Muscle of leg (tissue), 11 donors: ENCODE data around the gene SEMA4D. TPM values are rescaled to one million over a fixed set of nuclear protein-coding genes. Genes with fewer than 3 reads are reported as not detected.
A peak's percentile ranks its signal among the peaks of the same experiment; 100 is the strongest.

Source experiments
- DNase-seq: peaks from one replicate; pipeline ENCODE4 v3.0.0; 2013
- H3K27ac ChIP-seq: one replicate; pipeline ENCODE4 v1.5.1; 2013; ENCODE audit warnings: mild to moderate bottlenecking, low read length, control low read depth
- H3K27me3 ChIP-seq: one replicate; pipeline ENCODE4 v1.6.1; 2013; ENCODE audit warnings: low read length; ENCODE audit not compliant: control insufficient read depth, insufficient read depth
- H3K36me3 ChIP-seq: one replicate; pipeline ENCODE4 v1.6.1; 2013; ENCODE audit warnings: low read length; ENCODE audit not compliant: control insufficient read depth, insufficient read depth
- H3K4me1 ChIP-seq: one replicate; pipeline ENCODE4 v1.6.1; 2013; ENCODE audit warnings: low read length; ENCODE audit not compliant: control insufficient read depth, insufficient read depth
- H3K4me3 ChIP-seq: one replicate; pipeline ENCODE4 v1.5.1; 2013; ENCODE audit warnings: low read length, control low read depth
- H3K9me3 ChIP-seq: replicated peaks from 2 replicates; pipeline ENCODE4 v1.6.1; 2013; ENCODE audit warnings: low read depth, low read length; ENCODE audit not compliant: control insufficient read depth
- WGBS: methylation state at CpG from one replicate; pipeline ENCODE4 v1.1.5; 2013; ENCODE audit warnings: missing lambda C conversion rate; ENCODE audit not compliant: insufficient coverage; 5-methylcytosine and 5-hydroxymethylcytosine counted together
- polyA plus RNA-seq, 8 donors: library from polyadenylated mRNA; unstranded; fragments of 120-200 nt; gene quantifications; one replicate each; pipeline versions ENCODE4 v1.2.1 to v1.2.3, GENCODE V29; 2013; ENCODE audit warnings: inconsistent platforms in 1 of 8, low replicate concordance in 1 of 8; ENCODE audit not compliant: insufficient read length in 8 of 8, insufficient read depth in 1 of 8
- total RNA-seq: library from RNA; stranded (reverse); fragments of 120-200 nt; gene quantifications from one replicate; pipeline ENCODE4 v1.2.4, GENCODE V29; 2013

The SEMA4D gene
- total and polyA plus RNA-seq, 9 donors: 12.4 to 25.3 (median 17.2) TPM

- no peak overlapping the region for H3K27ac ChIP-seq
- H3K9me3 ChIP-seq: no peaks in the 10 kb centered on the region
- no CpG with 5 or more reads among the region's 8 CpGs for WGBS
- H3K4me3 ChIP-seq: no peak overlapping the region
- no peak for DNase-seq
- no peaks in the 10 kb centered on the region for H3K27me3 ChIP-seq
- peaks cover 5% of the 10 kb centered on the region for H3K4me1 ChIP-seq
- H3K36me3 ChIP-seq: peaks cover 43% of the 10 kb centered on the region
These were observed 169.8 kb downstream of the SEMA4D start for GRCh38 chr9:89328064-89328463.

GRCh38 chr9:89325733-89326132 lies 172.2 kb downstream of the SEMA4D start:
- no CpG with 5 or more reads among the region's 3 CpGs for WGBS
- H3K27ac ChIP-seq: no peak overlapping the region
- DNase-seq: no peak
- H3K27me3 ChIP-seq: no peaks in the 10 kb centered on the region
- no peaks in the 10 kb centered on the region for H3K9me3 ChIP-seq
- H3K4me1 ChIP-seq: peaks cover 5% of the 10 kb centered on the region
- no peak overlapping the region for H3K4me3 ChIP-seq
- H3K36me3 ChIP-seq: peaks cover 34% of the 10 kb centered on the region

- H3K27ac ChIP-seq: no peak overlapping the region
- H3K36me3 ChIP-seq: peaks cover 18% of the 10 kb centered on the region
- H3K9me3 ChIP-seq: no peaks in the 10 kb centered on the region
- 34% methylated on average over 4 of the region's 4 CpGs for WGBS
- no peak for DNase-seq
- H3K27me3 ChIP-seq: no peaks in the 10 kb centered on the region
- H3K4me1 ChIP-seq: peaks cover 15% of the 10 kb centered on the region
- H3K4me3 ChIP-seq: no peak overlapping the region
These were observed 174.5 kb downstream of the SEMA4D start for GRCh38 chr9:89323390-89323789.

- peaks cover 9% of the 10 kb centered on the region for H3K36me3 ChIP-seq
- peaks cover 22% of the 10 kb centered on the region for H3K4me1 ChIP-seq
- WGBS: 0% methylated on average over 2 of the region's 13 CpGs
These were observed 178.7 kb downstream of the SEMA4D start for GRCh38 chr9:89319015-89319905.

GRCh38 chr9:89318123-89319014 lies 179.5 kb downstream of the SEMA4D start, which contains the start of gene SECISBP2:
Gene SECISBP2 (plus strand): TSS chr9:89318500. CDS start chr9:89318577, 77 bp downstream.
- peak within 1 kb of the TSS; percentile 98 for H3K27ac ChIP-seq
- WGBS: 0% methylated on average over 81 of the region's 91 CpGs
- peak within 1 kb of the TSS; percentile 69 for H3K4me3 ChIP-seq
- no peaks in the 10 kb centered on the region for H3K9me3 ChIP-seq
- peaks cover 20% of the 10 kb centered on the region for H3K4me1 ChIP-seq
- H3K36me3 ChIP-seq: peaks cover 7% of the 10 kb centered on the region
- H3K27me3 ChIP-seq: no peaks in the 10 kb centered on the region
- peak; percentile 99 for DNase-seq

More at GRCh38 chr9:89319015-89319905, 178.7 kb downstream of the SEMA4D start:
- Histone ChIP-seq H3K9me3 (no peaks in the 10 kb centered on the region), H3K27me3 (no peaks in the 10 kb centered on the region), H3K4me3 (peak overlapping the region; percentile 69), H3K27ac (peak overlapping the region; percentile 98)
- peak; percentile 46 for DNase-seq

GRCh38 chr9:89317282-89317681 lies 180.6 kb downstream of the SEMA4D start:
- 79% methylated on average over 2 of the region's 4 CpGs for WGBS
- H3K27me3 ChIP-seq: no peaks in the 10 kb centered on the region
- H3K36me3 ChIP-seq: peaks cover 6% of the 10 kb centered on the region
- peak; percentile 20 for DNase-seq
- peak overlapping the region; percentile 98 for H3K27ac ChIP-seq
- no peak overlapping the region for H3K4me3 ChIP-seq
- peaks cover 17% of the 10 kb centered on the region for H3K4me1 ChIP-seq
- H3K9me3 ChIP-seq: no peaks in the 10 kb centered on the region

GRCh38 chr9:89315482-89315881 lies 182.4 kb downstream of the SEMA4D start:
- no peak for DNase-seq
- H3K27ac ChIP-seq: no peak overlapping the region
- H3K4me1 ChIP-seq: peaks cover 23% of the 10 kb centered on the region
- no peak overlapping the region for H3K4me3 ChIP-seq
- peaks cover 6% of the 10 kb centered on the region for H3K36me3 ChIP-seq
- no peaks in the 10 kb centered on the region for H3K9me3 ChIP-seq
- no peaks in the 10 kb centered on the region for H3K27me3 ChIP-seq

GRCh38 chr9:89314955-89315354 lies 183.0 kb downstream of the SEMA4D start:
- no CpG with 5 or more reads among the region's 1 CpG for WGBS

GRCh38 chr9:89313842-89314241 lies 184.1 kb downstream of the SEMA4D start:
- no CpG with 5 or more reads among the region's 1 CpG for WGBS
- no peaks in the 10 kb centered on the region for H3K9me3 ChIP-seq
- peaks cover 18% of the 10 kb centered on the region for H3K4me1 ChIP-seq
- no peak overlapping the region for H3K4me3 ChIP-seq
- no peak for DNase-seq
- H3K36me3 ChIP-seq: peaks cover 3% of the 10 kb centered on the region
- H3K27ac ChIP-seq: no peak overlapping the region
- no peaks in the 10 kb centered on the region for H3K27me3 ChIP-seq

More at GRCh38 chr9:89314955-89315354, 183.0 kb downstream of the SEMA4D start:
- Histone ChIP-seq H3K36me3 (peaks cover 6% of the 10 kb centered on the region), H3K4me3 (no peak overlapping the region), H3K27ac (no peak overlapping the region), H3K27me3 (no peaks in the 10 kb centered on the region), H3K9me3 (no peaks in the 10 kb centered on the region), H3K4me1 (peaks cover 19% of the 10 kb centered on the region)
- DNase-seq: no peak

- Histone ChIP-seq H3K36me3 (peaks cover 7% of the 10 kb centered on the region), H3K27me3 (no peaks in the 10 kb centered on the region), H3K9me3 (no peaks in the 10 kb centered on the region), H3K4me1 (peaks cover 11% of the 10 kb centered on the region), H3K4me3 (peak overlapping the region; percentile 63), H3K27ac (peak overlapping the region; percentile 83)
- DNase-seq: peak; percentile 53
- WGBS: 0% methylated on average over 3 of the region's 8 CpGs
These were observed 185.7 kb downstream of the SEMA4D start for GRCh38 chr9:89312222-89312571.
